ENCODE results near the gene SRCAP.

DNA sequence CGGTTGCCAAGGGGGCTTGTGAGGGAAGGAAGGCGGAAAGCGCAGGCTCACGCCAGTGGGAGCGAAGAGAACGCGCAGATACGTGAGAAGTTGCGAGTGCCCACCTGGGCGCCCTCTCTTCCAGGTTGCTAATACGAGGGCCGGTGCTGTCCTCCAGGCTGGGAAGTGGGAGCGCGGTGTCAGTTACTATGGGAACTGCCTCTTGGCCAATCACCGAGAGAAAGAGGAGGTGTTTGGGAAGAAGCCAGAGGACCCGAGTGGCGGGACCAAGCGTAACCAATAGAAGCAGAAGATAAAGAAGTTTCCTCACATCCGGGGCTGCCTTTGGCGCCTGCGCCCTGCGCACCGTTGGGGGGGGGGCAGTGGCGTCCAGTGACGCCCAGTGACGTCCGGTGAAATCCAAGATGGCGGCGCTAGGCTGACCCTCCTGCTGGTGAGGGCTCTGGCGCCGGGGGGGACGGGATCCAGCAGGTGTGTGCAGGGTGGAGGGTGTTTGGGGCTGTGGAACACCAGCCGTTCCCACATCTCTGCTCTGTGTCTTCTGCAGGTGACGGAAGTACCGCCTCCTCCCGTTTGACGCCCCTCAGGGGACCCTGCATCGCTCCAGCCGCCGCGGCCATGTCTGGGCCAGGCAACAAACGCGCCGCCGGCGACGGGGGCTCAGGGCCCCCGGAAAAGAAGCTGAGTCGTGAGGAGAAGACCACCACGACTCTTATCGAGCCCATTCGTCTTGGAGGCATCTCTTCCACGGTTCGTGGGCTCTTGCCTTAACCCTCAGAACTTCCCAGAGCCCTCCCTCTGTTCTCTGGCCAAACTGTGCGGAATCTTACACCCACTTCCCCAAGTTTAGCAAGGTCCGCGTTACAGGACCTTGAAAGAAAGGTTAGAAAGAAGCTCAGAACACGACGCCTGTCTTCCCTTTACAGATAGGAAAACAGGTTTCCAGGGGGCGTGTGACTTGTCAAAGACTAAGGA lies 63.2 kb downstream of the SRCAP start, which contains the start of the genes CFAP119 and RNF40:
- peak; percentile 89 for TF ChIP-seq POLR2A (IDR thresholded peaks at IDR 0.05; ENCODE audit: low read length)
- TF ChIP-seq GATA1 (IDR thresholded peaks at IDR 0.05; ENCODE audit: low read depth, low read length): no peak

Measured in erythroblast (primary cell).